Progenitor cell of endocrine pancreas (in vitro differentiated cells): ENCODE measurements around the gene BCL3. TPM values are rescaled to one million over a fixed set of nuclear protein-coding genes. Genes with fewer than 3 reads are reported as not detected.
A peak's percentile ranks its signal among the peaks of the same experiment; 100 is the strongest.

ENCODE experiments used
- DNase-seq: peaks from one replicate; pipeline ENCODE4 v3.0.0; 2021; ENCODE audit warnings: low spot score; ENCODE audit not compliant: unreplicated experiment
- H3K27ac Mint-ChIP-seq: 2 replicates; pipeline ENCODE4 v1.8.0; 2021; ENCODE audit warnings: mild to moderate bottlenecking, moderate library complexity, mixed read lengths
- H3K27me3 Mint-ChIP-seq: 2 replicates; pipeline ENCODE4 v1.8.0; 2021; ENCODE audit warnings: mixed read lengths
- H3K36me3 Mint-ChIP-seq: 2 replicates; pipeline ENCODE4 v1.8.0; 2022; ENCODE audit warnings: mixed read lengths; ENCODE audit not compliant: insufficient read depth
- H3K4me1 Mint-ChIP-seq: 2 replicates; pipeline ENCODE4 v1.8.0; 2021; ENCODE audit warnings: low read depth, mixed read lengths
- H3K4me3 Mint-ChIP-seq: 2 replicates; pipeline ENCODE4 v1.8.0; 2021; ENCODE audit warnings: low read depth, mild to moderate bottlenecking, moderate library complexity, mixed read lengths
- H3K9me3 Mint-ChIP-seq: 2 replicates; pipeline ENCODE4 v1.8.0; 2021; ENCODE audit warnings: low read depth, mixed read lengths
- total RNA-seq: library from RNA; stranded (reverse); gene quantifications from 2 replicates; pipeline ENCODE4 v1.2.1, GENCODE V29; 2021
- TF ChIP-seq, protein P1 (sequence below): fragments of 200-600 bp; sonication (generic); IDR thresholded peaks from one replicate; pipeline ENCODE4 v1.5.0; 2021; ENCODE audit warnings: antibody characterized with exemption, mild to moderate bottlenecking; ENCODE audit not compliant: unreplicated experiment

Gene BCL3
- total RNA-seq, 1 donor from 2014 or later: 3.8 TPM

DNA sequence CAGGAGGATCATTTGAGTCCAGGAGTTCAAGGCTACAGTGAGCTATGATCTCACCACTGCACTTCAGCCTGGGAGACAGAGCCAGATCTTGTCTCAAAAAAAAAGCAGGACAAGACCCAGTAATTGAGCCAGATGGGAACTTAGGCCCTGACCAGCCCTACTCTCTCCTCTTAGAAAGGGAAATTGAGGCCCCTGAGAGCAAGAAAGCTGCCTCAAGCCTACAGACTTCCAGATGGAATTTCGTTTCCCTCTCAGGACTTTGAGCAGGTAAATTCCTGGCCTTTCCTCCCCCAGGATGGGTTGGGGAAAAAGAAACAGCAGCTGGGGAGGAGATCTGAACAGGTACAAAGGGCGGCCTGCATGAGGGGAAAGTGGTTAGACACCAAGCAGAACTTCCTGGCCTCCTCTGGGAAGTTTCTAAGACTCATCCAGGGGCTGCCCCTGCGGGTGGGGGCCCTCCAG, 3.6 kb upstream of the BCL3 start:
- no peak for DNase-seq
- no peaks in the 10 kb centered on the region for H3K36me3 Mint-ChIP-seq
- peaks cover 45% of the 10 kb centered on the region for H3K27me3 Mint-ChIP-seq
- H3K27ac Mint-ChIP-seq: no peak overlapping the region
- no peaks in the 10 kb centered on the region for H3K9me3 Mint-ChIP-seq
- no peak overlapping the region for H3K4me3 Mint-ChIP-seq
- H3K4me1 Mint-ChIP-seq: peaks cover 9% of the 10 kb centered on the region
- TF ChIP-seq, protein P1, sequence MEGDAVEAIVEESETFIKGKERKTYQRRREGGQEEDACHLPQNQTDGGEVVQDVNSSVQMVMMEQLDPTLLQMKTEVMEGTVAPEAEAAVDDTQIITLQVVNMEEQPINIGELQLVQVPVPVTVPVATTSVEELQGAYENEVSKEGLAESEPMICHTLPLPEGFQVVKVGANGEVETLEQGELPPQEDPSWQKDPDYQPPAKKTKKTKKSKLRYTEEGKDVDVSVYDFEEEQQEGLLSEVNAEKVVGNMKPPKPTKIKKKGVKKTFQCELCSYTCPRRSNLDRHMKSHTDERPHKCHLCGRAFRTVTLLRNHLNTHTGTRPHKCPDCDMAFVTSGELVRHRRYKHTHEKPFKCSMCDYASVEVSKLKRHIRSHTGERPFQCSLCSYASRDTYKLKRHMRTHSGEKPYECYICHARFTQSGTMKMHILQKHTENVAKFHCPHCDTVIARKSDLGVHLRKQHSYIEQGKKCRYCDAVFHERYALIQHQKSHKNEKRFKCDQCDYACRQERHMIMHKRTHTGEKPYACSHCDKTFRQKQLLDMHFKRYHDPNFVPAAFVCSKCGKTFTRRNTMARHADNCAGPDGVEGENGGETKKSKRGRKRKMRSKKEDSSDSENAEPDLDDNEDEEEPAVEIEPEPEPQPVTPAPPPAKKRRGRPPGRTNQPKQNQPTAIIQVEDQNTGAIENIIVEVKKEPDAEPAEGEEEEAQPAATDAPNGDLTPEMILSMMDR: no peak

DNA sequence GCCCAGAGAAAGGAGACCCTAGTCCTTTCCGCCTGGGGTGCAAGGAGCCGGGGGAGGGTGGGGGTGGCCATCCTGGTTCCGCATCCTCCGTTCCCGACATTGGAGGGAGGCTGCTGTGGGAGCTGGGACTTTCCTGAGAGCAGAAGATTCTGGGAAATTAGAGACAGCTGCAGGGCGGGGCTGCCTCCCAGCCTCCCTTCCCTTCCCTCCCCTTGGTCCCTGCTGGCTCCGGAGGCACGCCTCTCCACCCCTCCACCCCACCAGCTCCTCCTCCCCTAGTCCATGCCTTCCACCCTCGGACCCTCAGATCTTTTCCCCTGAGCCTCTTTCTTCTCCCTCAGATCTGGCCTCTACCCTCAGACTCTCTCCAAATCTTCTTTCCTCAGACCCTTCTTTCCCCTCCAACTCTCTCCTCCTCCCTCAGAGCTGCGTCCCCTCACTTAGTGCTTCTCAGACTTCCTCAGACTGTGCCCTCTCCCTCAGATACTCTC, 3.1 kb upstream of the BCL3 start:
- H3K27me3 Mint-ChIP-seq: peaks cover 49% of the 10 kb centered on the region
- no peak overlapping the region for H3K4me3 Mint-ChIP-seq
- no peaks in the 10 kb centered on the region for H3K36me3 Mint-ChIP-seq
- TF ChIP-seq, protein P1: no peak
- H3K9me3 Mint-ChIP-seq: no peaks in the 10 kb centered on the region
- peaks cover 9% of the 10 kb centered on the region for H3K4me1 Mint-ChIP-seq
- no peak for DNase-seq
- H3K27ac Mint-ChIP-seq: no peak overlapping the region

DNA sequence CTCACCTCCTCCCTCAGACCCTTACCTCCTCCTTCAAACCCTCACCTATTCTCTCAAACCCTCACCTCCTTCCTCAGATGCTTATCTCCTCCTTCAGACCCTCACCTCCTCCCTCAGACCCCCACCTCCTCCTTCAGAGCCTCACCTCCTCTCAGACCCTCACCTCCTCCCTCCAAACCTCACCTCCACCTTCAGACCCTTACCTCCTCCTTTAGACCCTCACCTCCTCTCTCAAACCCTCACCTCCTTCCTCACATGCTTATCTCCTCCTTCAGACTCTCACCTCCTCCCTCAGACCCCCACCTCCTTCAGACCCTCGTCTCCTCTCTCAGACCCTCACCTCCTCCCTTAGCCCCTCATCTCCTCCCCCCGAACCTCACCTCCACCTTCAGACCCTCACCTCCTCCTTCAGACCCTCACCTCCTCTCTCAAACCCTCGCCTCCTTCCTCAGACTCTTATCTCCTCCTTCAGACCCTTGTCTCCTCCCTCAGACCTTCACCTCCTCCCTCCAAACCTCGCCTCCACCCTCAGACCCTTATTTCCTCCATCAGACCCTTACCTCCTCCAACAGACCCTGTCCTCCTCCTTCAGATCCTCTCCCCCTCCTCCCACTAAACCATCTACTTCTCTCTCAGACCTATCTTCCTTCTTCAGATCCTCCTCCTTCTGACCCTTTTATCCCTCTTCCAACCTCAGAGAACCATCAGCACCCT, 2.5 kb upstream of the BCL3 start:
- Mint-ChIP-seq H3K4me1 (peaks cover 9% of the 10 kb centered on the region), H3K4me3 (peak overlapping the region; percentile 29), H3K9me3 (no peaks in the 10 kb centered on the region), H3K27ac (no peak overlapping the region), H3K27me3 (peaks cover 54% of the 10 kb centered on the region), H3K36me3 (no peaks in the 10 kb centered on the region)
- TF ChIP-seq, protein P1: no peak
- DNase-seq: no peak

DNA sequence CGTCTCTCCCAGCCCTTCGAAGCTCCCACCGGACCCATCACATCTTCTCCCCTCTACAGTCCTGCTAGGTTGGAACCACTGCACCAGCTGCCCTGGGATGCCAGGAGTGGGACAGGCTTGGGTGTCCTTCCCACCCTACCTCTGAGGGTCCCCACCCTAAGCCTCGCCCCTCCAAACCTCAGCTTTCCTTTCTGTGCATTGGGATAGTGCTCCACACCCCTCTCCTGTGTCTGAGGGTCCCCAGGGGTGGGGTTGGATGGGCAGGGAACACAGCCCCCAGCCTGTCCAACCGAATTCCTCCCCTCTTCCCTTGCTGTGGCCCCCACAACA, 1.9 kb upstream of the BCL3 start:
- peaks cover 54% of the 10 kb centered on the region for H3K27me3 Mint-ChIP-seq
- H3K9me3 Mint-ChIP-seq: no peaks in the 10 kb centered on the region
- peak overlapping the region; percentile 57 for H3K4me3 Mint-ChIP-seq
- no peaks in the 10 kb centered on the region for H3K36me3 Mint-ChIP-seq
- H3K27ac Mint-ChIP-seq: no peak overlapping the region
- TF ChIP-seq, protein P1: no peak
- DNase-seq: no peak
- peaks cover 9% of the 10 kb centered on the region for H3K4me1 Mint-ChIP-seq

DNA sequence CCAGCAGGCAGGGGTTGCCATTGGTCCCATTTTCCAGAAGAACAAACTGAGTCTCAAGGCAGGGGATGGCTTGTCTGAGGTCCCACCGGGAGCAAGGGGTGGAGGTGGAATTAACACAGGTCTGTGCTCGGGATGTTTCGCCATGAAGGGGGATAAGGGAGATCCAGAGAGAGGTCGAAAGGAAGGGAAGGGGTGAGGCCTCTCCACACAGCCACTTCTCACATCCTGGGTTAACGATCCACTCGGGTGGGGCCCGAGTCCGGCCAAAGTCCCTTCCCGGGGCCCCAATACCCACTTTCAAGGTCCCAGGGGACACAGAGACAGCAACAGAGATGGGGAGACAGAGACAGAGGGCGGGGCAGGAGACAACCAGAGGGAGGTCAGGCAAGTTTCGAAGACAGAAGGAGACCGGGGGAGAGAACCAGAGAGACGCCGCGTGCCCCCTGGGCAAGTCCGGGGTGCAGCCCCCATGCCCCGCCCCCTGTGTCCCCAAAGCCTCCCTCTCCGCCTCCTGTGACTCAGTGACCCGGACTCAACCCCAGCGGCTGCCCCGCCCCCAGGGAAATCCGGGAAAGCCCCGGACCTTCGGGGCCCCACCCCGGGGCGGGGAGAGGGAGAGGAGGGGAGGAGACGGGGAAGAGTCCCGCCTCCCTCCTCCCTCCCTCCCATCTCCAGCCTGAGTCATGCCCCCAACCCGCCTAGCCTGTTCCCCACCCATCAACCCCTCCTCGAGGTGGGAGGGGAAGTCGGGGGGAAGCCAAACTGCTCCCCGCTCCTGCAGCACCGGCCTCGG, 1.4 kb upstream of the BCL3 start:
- DNase-seq: peak; percentile 34
- peaks cover 9% of the 10 kb centered on the region for H3K4me1 Mint-ChIP-seq
- peaks cover 54% of the 10 kb centered on the region for H3K27me3 Mint-ChIP-seq
- TF ChIP-seq, protein P1: no peak
- H3K36me3 Mint-ChIP-seq: no peaks in the 10 kb centered on the region
- peak overlapping the region; percentile 68 for H3K4me3 Mint-ChIP-seq
- no peaks in the 10 kb centered on the region for H3K9me3 Mint-ChIP-seq
- peak overlapping the region; percentile 86 for H3K27ac Mint-ChIP-seq
